Adrenal gland (tissue), 5 donors: ENCODE measurements around the gene DAZAP2.

Source experiments
- POLR2A ChIP-seq, 2 donors: fragments of 450-650 bp; IDR thresholded peaks; one replicate each; pipeline ENCODE4 v1.6.1; 2017; ENCODE audit warnings: antibody characterized with exemption in 2 of 2, mild to moderate bottlenecking in 2 of 2, moderate library complexity in 1 of 2
- TF ChIP-seq, protein P1 (sequence below), 6 experiments: fragments of 450-650 bp in 4 of 6; fragments of 200-600 bp in 2 of 6; sonication (generic) in 1 of 6; IDR thresholded peaks; 1 replicate in 5 of 6; 2 replicates in 1 of 6; pipeline versions ENCODE4 v1.5.1 to v1.8.0; 2016 to 2021; ENCODE audit warnings: antibody characterized with exemption in 6 of 6, mild to moderate bottlenecking in 2 of 6, moderate library complexity in 1 of 6
- donor health status: DM: no; HTN: no; CAD: no.

DNA sequence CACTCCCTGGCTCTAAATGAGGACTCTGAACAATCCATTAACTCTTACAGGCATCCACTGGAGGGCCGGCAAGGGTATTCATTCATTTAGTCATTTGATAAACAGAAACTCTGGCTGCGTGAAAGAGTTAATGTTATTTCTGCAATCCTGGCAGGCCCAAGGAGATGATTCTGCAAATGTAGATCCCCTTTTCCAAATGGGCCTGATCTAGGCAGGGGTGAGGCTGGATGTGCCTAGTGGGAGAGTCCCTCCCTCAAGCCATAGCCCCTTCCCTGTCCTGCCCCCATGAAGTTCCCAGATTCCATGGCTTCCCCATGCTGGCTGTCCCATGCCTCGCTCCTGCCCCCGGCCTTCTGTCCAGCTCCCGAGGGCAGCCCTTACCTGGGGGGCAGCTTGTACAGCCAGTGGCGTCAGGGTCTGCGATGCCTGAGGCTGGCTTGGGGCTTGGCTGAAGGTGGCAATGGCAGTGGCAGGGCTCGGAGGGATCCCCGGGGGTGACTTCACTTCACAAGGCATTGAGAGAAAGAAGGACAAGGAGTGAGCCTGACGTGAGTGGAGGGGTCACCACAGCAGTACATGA is 39.2 kb upstream of the DAZAP2 start:
- TF ChIP-seq, protein P1, sequence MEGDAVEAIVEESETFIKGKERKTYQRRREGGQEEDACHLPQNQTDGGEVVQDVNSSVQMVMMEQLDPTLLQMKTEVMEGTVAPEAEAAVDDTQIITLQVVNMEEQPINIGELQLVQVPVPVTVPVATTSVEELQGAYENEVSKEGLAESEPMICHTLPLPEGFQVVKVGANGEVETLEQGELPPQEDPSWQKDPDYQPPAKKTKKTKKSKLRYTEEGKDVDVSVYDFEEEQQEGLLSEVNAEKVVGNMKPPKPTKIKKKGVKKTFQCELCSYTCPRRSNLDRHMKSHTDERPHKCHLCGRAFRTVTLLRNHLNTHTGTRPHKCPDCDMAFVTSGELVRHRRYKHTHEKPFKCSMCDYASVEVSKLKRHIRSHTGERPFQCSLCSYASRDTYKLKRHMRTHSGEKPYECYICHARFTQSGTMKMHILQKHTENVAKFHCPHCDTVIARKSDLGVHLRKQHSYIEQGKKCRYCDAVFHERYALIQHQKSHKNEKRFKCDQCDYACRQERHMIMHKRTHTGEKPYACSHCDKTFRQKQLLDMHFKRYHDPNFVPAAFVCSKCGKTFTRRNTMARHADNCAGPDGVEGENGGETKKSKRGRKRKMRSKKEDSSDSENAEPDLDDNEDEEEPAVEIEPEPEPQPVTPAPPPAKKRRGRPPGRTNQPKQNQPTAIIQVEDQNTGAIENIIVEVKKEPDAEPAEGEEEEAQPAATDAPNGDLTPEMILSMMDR (IDR thresholded peaks at IDR 0.05) = no peak
- TF ChIP-seq POLR2A (IDR thresholded peaks at IDR 0.05) = no peak
